DMS53 treated with DMSO at 0.1 percent for 48 hours (cell line): ENCODE results near the gene BTF3.

Experiments used
- DNase-seq: peaks from one replicate; lab custom pipeline; 2025; ENCODE audit not compliant: unreplicated experiment; lab: John Stamatoyannopoulos, UW

Gene BTF3

DNA sequence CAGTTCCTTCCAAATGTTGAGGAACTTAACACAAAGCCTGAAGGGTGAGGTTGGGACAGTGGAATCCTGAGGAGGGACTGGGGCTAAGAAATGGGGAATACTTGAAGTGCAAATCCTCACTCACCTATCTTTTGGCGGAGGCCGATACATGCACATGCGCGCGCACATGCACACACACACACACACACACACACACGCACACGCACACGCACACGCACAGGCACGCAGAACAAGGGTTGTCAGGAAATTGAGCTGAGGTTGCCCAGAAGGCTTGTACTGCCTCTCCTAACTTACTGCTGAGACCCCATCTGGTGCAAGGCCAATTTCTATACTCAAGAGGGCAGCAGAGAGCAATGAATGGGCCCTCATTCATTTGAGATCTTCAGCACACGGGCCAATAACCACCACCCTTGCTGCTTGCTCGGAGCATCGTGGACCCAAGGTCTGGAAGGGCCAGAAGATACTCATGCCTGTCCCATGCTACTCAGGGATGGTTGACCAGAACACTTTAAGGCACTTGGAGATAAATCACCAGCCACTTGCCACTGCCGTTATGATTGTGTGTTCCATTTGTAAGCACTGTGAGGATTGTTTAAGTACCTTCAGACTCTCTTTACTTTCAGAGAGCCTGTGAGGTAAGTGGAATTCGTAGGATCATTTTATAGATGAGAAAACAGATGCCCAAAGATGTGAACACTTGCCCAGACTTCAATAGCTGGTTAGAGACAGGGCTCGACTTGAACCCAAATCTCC, 21.5 kb downstream of the BTF3 start:
- peak; percentile 81 for DNase-seq

DNA sequence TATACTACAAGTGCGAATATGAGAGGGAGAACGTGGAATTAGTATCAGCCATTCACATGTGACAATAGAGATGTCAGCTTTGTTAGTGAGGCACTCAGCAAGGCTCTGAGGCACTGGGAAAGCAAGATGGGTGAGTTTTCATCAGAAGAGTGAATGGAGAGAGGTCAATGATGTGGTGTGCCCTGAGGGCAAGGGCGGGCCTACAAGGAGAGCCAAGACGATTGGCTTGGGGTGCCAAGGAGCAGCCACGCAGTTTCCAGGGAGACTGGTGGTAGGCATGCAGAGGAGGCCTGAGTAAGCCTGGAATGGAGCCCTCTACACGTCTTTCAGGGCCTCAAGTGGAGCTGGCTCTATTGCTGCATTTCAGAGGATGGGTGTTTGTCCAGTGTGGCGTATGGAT, 24.7 kb downstream of the BTF3 start:
- no peak for DNase-seq

DNA sequence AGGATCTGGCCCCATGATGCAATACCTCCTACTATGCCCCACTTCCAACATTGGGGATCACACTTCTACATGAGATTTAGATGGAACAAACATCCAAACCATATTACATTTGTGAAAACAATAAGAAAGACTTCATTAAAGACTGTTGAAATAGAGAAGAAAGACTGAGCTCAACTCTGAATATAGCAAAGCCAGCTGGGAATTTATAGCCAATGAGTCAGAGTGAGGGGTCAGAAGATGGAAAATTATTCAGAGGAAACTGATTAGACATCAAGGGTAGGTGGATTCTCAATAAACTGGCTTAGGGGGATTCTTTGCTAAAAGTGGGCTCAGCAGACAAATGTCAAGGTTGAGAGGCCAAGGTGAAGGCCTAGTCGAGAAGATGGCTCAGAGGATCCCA, 25.6 kb downstream of the BTF3 start:
- no peak for DNase-seq

DNA sequence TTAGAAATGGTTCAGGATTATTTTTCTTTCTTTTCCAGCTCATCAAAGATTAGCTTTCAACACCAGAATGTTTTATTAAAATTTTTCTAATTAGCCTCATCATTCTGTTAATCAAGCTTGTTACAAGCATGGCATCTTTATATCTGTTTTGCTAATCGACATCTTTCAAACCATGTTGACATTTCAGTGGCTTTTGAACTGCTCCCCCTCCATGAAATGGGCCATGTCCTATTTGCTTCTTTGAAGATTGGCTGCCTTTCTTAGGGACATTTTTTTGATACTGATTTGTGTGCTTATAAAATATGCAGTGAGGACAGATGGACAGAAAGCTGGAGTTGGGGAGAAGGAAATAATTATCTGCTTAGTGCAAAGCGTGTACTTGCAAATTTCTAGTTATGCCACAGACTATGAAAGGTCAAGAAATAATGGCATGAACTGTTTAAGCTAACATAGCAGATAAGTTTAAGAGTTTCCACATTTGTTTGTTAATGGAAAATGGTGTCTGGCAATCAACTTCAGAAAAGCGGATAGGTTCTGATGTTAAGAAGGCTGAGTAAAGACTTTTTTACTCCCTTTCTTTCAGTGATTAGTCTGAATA, 27.5 kb downstream of the BTF3 start:
- no peak for DNase-seq

DNA sequence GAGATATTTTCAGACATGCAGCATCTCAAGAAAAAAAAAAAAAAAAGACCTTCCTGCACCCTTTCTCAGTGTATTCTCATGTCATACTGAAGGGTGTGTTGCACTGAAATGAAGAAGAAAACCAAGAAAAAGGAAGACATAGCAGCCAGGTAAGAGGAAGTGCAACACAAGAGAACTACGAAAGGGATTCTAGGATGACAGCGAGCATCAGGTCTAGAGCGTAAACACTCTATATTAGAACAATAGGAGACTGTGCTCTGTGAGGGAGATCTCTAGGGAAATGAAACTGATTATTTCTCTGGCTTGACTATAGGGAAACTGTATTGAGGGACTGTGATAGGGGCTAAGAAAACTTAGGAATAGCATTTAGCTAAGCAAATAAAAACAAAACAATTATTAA, 30.0 kb downstream of the BTF3 start:
- DNase-seq = no peak

DNA sequence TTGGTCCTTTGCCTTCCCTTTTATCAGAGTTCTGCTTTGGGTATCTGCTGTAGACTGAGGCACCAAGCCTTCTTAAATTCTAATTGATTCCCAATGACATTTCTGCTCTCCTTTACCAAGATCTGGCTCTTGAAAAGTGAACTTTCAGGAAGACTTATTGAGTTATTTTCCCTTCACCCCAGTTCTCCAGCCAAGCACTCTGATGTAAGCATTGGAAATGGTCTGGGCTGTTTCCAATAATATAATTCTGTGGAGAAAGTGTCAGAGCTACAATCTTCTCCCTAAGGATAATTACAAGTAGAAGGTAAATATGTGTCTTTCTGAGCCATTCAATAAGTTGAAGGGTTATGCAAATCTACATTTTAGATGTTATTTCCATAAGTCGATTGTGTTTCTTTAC, 30.8 kb downstream of the BTF3 start:
- no peak for DNase-seq

DNA sequence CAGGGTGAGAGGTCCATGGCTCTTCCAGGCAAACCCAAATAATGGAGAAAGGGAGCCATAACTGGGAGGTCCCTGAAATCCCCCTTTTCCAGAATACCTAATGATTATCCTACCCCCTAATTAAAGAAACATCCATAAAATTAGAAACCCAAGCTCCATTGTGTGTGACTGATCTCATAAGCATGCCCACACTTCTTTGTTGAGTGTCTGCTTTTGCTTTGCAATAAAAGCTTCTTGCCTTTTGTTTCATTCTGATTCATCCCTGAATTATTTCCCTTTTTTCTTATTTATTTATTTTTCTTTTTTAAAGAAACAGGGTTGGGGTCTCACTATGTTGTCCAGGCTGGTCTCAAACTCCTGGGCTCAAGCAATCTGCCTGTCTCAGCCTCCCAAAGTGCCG, 33.1 kb downstream of the BTF3 start:
- no peak for DNase-seq

DNA sequence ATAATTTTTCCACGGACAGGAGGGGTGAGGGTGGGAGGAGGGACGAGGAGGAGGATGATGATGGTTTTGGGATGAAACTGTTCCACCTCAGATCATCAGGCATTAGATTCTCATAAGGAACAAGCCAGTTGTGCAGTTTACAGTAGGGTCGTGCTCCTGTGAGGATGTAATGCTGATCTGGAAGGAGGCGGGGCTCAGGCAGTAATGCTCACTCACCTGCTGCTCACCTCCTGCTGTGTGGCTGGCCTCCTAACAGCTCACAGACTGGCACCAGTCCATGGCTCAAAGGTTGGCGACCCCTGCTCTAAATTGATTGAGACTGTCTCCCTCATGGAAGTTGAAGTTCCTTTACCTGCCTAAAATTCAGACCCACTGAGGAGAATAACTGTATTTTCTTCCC, 34.0 kb downstream of the BTF3 start:
- no peak for DNase-seq

DNA sequence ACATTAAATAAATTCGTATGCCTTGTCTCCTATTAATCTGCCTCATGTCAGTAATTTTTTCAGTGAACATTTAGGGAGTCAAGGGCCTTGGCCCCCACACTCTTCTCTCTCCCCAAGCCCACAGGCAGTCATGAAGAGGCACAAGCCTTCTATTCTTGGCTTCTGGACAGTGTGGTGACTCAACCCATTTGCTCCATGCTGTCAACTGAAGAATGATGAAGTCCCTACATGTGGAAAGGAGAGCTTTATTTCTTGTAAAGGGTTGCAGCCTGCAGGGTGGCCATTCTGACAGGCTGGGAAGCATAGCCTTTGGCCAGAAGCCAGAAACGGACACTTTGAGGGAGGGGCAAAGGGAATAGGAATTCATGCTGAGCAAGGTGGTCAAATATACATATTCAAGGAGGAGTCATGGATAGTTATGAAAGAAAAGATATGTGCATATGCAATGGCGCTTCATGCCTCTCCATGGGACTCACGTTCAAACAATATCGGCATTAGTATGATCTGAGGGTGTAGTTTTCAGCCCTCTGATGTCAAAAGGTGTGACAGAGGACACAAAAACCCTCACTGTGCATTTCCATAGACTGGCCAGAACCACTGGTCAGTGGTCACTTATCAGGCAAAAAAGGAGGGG, 35.9 kb downstream of the BTF3 start:
- DNase-seq = no peak

DNA sequence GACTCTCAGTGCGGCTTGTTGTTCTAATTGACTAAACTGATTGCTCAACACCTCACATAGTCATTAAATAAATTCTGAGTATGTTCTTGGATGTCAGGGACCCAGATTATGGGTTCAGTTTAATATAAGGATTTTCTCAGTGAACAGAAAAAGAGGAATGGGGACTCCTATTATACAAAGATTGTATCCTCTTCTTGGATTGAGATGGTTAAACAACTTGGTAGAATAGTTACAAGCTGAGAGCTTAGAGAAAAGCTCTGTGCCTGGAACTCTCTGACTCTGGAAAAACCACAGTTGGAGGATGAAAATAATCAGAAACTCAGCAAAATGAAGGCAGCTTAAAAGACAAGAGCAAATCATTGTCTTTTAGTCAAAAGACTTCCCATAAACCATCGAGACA, 36.7 kb downstream of the BTF3 start:
- DNase-seq = no peak

DNA sequence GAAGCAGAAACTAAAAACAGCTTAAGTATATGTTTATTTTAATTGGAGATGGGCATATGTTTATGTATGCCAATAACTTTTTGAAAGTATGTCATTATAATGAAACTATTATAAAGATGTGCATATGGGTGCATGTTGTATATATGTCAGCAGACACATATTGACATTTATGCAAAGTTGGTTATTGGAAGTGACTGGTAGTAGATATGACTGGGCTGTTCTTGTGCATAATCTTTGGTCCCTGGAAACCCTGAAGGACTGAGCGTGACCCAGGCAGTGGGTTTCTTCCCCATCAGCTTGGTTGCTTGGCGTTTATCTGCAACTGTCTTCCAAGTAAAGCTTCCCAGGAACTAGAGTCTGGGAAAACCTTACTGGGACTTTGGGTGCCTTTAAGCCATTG, 41.5 kb downstream of the BTF3 start:
- DNase-seq = no peak

DNA sequence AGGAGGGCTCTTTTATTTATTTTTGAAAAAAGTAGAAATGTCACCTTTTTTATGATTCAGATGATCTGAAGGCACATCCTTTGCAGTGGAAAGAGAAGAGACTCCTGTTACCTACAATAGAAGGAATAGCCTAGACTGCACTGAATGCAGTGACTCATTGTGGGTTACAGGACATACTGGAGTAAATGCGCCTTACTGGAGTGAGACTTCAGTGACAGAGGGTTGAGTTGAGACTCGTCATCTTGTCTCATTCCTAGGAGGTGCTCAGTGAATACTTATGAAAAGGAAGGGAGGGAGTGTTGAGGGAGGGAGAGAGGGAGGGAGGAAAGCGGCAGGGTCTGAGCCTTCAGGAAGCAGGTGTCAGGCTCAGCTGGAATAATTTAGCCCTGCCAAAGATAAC, 42.0 kb downstream of the BTF3 start:
- peak; percentile 25 for DNase-seq

DNA sequence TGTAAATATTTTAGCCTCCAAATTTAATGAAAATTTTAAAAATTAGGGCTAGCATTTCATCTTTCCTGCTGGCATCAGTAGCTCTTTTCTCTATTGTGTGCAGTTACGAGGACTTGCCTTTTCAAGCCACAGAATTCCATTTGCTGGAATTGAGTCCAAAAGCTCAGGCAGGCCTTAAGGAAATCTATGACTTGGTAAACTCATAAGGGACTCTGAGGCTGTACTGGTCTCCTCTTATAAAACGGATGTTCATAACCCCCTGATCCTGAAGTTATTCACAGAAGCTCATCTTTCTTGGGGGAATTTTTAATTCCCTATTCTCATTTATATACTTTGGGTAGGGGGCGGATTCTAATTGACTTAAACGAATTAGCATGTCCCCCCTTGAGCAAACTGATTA, 43.8 kb downstream of the BTF3 start:
- DNase-seq = no peak

DNA sequence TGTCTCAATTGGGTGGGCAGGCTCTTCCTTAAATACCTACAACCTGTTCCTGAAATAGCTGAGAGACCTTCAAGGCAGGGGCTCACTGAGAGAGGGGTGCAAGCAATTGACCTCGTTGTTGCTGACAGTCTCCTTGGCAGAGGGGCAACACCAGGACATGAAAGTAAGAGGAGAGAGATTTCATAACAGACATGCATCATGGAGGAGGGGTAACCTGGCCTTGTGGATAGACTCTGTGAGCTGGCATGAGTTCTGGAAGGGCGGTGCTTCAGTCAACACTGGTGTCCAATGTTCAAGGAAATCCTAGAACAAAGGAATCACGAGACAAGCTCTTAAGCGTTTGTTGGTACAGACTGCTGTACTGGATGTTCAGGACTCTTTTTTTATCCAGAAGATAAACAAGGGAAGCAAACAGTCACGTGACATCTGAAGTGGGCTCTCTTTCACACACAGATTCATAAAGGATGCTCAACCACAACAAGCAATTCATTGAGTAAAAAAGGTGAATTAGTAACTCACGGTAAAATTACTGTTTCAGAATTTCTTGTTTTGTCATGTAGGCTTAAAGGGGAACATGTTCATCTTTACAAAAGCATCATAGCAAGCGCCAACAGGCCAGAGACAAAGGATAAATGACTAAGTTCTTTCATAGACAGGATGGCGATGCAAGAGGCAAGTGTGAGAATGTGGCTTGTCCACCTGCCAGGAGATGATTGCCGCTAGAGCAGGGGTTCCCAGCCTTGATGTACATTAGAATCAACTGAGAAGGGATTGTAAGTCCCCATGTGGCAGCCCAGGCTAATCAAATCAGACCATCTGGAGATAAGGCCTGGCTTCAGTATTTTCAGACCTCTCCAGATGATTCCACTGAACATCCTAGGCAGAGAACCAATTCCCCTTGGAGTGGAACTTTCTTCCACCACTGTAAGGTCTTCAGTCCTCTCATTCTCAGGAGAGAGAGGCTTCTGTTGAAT, 46.5 kb downstream of the BTF3 start:
- peak; percentile 99 for DNase-seq

DNA sequence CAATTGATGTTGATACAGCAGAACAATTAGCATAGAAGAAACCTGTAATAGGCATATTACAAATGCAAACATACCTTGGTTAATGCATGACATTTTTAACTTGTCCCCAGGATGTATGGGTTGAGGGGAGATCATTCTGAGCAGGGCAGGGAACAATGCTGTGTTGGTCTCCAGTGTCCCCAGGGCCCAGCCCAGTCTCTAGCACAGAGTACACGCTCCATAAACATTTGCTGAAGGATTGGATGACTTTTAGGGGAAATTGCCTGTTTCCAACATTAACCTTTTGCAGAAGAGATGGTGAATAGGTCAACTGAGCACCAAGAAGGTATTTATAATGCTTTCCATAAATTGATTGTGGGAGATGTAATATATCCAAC, 47.1 kb downstream of the BTF3 start:
- DNase-seq = peak; percentile 16

DNA sequence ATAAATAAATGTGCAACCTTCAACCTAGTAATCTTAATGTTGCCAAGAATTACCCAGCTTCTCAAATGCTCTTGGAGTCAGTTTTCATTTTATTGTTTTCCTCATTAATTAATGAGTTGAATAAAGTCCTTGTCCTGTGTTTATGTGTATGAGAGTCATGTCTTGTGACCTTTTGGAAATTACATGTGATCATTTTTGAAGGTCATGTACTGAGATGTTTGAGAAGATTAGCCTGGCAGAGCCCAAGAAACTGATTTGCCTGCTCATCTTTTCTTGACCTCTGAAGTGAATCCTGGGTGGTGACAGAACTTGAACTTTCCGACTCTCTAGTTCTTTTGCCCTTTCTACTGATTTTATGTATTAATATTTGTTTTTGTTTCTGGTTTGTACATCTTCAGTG, 51.8 kb downstream of the BTF3 start:
- no peak for DNase-seq

DNA sequence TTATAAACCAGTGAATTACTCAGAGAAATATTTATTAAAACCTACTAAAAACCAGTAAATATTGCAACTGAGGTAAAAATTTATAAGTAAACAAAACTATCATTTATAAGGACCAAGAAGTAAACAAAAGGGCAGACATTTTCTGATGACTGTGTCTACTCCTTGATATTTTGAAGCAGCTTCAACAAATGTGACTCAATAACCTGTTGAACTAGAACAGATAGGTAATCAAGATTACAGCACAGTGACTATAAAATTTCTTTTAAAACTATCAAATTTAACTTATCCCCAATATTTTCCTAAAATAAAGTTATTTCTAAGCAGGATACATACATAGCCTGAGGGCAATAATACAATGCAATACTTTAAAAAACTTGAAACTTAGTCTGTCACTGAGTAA, 54.4 kb downstream of the BTF3 start:
- no peak for DNase-seq
